ENCODE data around the gene ATP10A. TPM values are rescaled to one million over a fixed set of nuclear protein-coding genes. Genes with fewer than 3 reads are reported as not detected.
"Not testable (repeated sequence)": the region's sequence is repeated elsewhere in the genome, so short reads cannot be mapped to it uniquely, and the experiment has no call there.

The ATP10A gene
- total RNA-seq, 2 experiments from 2014 or later = 57.9 to 62.4 TPM

DNA sequence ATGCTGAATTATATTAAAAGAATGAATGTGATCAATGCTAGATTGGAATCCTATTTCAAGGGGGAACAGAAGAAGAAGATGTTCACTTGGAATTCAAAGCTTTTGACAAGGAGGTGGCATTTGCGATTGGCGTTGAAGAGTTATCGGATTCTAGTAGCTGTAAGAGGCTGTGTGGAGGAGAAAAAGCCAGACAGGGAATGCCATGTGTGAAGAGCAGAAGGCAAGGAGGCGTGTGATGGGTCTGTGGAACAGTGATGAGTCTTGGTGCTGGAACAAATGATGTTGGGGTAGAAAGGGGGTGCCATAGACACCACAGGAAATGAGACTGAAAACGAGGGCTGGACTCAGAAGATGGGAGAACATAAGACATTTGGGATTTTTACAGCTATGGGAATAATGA, 30.5 kb upstream of the ATP10A start:
- Mint-ChIP-seq H3K4me1 (no peaks in the 10 kb centered on the region), H3K27me3 (peaks cover 5% of the 10 kb centered on the region), H3K36me3 (ENCODE audit: low read depth) (no peaks in the 10 kb centered on the region), H3K27ac (no peak overlapping the region), H3K4me3 (no peak overlapping the region), H3K9me3 (no peaks in the 10 kb centered on the region)
- POLR2A ChIA-PET = no interaction called here
- DNase-seq = no peak
- CTCF ChIA-PET = no interaction called here

DNA sequence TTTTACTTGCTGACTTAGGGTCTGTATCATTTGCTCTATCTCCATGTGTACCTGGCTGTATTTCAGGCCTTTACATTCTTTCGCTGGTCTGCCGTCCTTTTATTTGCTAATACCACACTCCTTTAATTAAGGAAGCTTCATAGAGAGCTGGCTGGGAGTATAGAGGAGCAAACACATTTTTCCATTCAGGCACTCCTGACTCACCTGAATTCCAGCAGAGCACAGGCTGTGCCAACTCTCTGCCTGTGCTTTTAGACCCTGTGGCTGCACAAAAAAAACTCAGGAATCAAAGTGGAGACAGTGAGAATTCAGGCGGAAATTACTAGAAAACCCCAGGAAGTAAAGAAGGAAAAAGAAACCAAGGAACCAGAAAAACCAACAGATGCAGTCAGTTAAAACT, 29.0 kb upstream of the ATP10A start:
- H3K4me1 Mint-ChIP-seq = no peaks in the 10 kb centered on the region
- no peak for DNase-seq
- H3K27me3 Mint-ChIP-seq = peaks cover 12% of the 10 kb centered on the region
- POLR2A ChIA-PET = no interaction called here
- no peaks in the 10 kb centered on the region for H3K9me3 Mint-ChIP-seq
- no peak overlapping the region for H3K4me3 Mint-ChIP-seq
- H3K27ac Mint-ChIP-seq = no peak overlapping the region
- H3K36me3 Mint-ChIP-seq (ENCODE audit: low read depth) = no peaks in the 10 kb centered on the region
- CTCF ChIA-PET = interaction anchor here (0.6 kb wide), 1 partner anchor 9 kb away, joined by 3 read pairs; no protein-coding TSS in a partner anchor

DNA sequence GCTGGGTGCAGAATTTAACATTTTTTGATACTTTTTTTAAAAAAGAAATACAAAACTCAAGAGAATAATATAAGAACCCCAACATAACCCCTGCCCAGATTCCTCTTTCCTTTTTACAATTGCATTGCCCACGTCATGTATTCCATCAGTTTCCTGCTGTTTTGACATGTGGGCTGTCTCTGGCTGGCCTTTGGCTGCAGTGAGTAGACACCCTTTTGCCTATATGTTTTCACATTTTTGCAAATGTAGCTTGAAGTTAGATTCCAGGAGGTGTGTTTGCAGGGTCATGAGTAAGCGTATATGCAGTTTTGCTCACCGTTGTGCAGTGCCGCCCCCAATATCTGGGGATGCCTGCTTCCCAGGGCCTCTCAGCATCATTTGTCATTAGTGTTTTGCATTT, 28.0 kb upstream of the ATP10A start:
- Mint-ChIP-seq H3K27me3 (peaks cover 12% of the 10 kb centered on the region), H3K4me1 (no peaks in the 10 kb centered on the region), H3K27ac (no peak overlapping the region), H3K36me3 (ENCODE audit: low read depth) (no peaks in the 10 kb centered on the region), H3K9me3 (no peaks in the 10 kb centered on the region), H3K4me3 (no peak overlapping the region)
- POLR2A ChIA-PET = no interaction called here
- no peak for DNase-seq
- CTCF ChIA-PET = interaction anchor here (0.7 to 1.1 kb wide), 2 partner anchors 9 to 12 kb away, joined by 3 read pairs; no protein-coding TSS in a partner anchor

DNA sequence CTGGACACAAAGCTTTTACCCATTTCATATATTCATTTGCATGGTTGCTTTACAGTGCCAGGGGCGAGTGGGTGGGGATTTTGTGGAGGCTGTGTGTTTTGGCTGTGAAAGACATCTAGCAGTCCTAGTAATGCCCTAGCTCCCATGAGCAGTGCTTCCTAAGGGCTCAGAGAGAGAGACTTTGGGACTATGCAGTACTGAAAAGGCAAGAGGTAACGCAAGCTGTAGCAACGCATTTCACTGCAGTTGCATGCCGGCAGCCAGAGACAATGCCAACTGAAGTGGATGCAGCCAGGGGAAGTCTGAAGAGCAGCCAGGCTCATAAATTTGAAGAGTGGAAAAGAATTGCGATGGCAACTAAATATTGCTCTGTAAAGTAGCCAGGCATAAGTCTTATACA, 27.4 kb upstream of the ATP10A start:
- CTCF ChIA-PET = interaction anchor here (0.7 to 1.1 kb wide), 2 partner anchors 9 to 13 kb away, joined by 3 read pairs; no protein-coding TSS in a partner anchor
- Mint-ChIP-seq H3K27me3 (peaks cover 14% of the 10 kb centered on the region), H3K27ac (no peak overlapping the region), H3K4me3 (no peak overlapping the region), H3K4me1 (no peaks in the 10 kb centered on the region), H3K36me3 (ENCODE audit: low read depth) (no peaks in the 10 kb centered on the region), H3K9me3 (no peaks in the 10 kb centered on the region)
- POLR2A ChIA-PET = no interaction called here
- no peak for DNase-seq

DNA sequence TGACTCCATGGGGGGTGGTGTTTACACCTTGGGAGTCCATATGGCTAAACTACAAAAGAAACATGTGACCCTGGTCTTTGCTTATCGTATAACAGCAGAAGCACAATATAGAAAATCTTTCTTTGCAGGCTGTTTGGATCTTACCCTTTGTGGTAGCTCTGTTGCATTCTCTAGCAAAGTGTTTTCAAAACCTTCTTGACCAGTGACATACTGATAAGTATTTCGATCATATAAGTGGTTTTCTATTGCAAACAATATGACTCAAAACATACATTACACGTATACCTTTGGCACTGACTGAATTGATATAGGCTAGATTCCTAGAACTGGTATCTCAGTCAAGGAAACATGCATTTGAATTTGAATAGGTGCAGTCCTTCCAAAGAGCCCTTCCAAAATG, 24.7 kb upstream of the ATP10A start:
- DNase-seq = no peak
- no peaks in the 10 kb centered on the region for H3K9me3 Mint-ChIP-seq
- no peaks in the 10 kb centered on the region for H3K4me1 Mint-ChIP-seq
- H3K27ac Mint-ChIP-seq = no peak overlapping the region
- CTCF ChIA-PET = no interaction called here
- H3K36me3 Mint-ChIP-seq (ENCODE audit: low read depth) = no peaks in the 10 kb centered on the region
- POLR2A ChIA-PET = no interaction called here
- no peak overlapping the region for H3K4me3 Mint-ChIP-seq
- peaks cover 9% of the 10 kb centered on the region for H3K27me3 Mint-ChIP-seq

DNA sequence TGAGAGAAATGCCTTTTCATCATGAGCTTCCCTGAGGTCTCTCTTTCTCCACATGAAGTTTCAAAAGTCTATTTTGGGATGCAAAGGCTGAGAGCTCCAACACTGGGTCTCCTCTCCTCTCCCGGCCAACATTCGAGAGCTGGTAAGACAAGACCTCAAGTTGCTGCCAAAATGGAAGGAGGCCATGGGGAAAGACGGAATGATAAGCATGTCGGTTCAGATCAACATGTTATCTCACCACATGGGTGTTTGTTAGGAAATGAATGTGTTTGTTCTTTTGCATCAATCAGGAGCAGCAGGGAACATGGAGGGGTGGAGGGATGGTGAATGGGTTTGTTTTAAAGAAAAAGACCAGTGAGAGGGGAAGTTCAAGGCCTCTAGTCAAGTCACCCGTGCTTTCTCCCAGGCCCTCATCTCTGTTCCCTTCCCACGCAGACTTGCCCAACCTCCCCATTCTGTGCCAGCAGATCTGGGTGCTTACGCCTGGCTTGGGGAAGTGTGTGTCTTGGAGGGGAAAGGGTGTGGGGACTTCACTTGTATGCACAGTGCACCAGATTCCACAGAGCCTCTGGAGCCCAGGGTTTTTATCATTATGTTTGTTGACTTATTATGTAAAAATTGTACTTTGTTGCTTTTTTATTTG, 23.5 kb upstream of the ATP10A start:
- Mint-ChIP-seq H3K4me3 (no peak overlapping the region), H3K27ac (no peak overlapping the region), H3K27me3 (peaks cover 9% of the 10 kb centered on the region), H3K36me3 (ENCODE audit: low read depth) (no peaks in the 10 kb centered on the region), H3K9me3 (no peaks in the 10 kb centered on the region), H3K4me1 (no peaks in the 10 kb centered on the region)
- CTCF ChIA-PET = interaction anchor here (1.3 kb wide), 1 partner anchor 9 kb away, joined by 4 read pairs; no protein-coding TSS in a partner anchor
- no peak for DNase-seq
- POLR2A ChIA-PET = no interaction called here

DNA sequence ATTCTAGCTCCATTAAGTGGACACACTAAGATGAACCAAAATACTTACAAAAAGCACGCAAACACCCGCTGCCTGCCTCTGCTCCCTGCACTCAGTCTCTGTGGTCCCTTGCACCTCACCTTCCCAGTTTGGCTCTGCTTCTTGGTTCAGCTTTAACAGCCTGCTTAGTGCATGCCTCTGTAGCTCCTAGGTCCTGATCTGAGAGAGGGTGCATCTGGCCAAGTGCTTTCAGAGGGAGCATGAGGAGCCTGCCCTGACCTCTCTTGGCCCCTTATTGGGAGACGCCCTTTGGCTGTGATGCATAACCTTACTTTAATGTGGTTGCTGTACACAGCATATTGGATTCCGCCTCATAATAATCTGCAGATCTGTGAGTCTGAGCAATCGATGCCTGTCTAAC, 21.2 kb upstream of the ATP10A start:
- no peaks in the 10 kb centered on the region for H3K36me3 Mint-ChIP-seq (ENCODE audit: low read depth)
- H3K27me3 Mint-ChIP-seq = peaks cover 9% of the 10 kb centered on the region
- H3K27ac Mint-ChIP-seq = no peak overlapping the region
- peaks cover under 1% of the 10 kb centered on the region for H3K4me1 Mint-ChIP-seq
- ChIA-PET POLR2A (no interaction called here), CTCF (interaction anchor here (0.6 to 1.2 kb wide), 4 partner anchors 49 to 303 kb away, joined by 3 to 6 read pairs (median 4); no protein-coding TSS in a partner anchor)
- no peak overlapping the region for H3K4me3 Mint-ChIP-seq
- no peaks in the 10 kb centered on the region for H3K9me3 Mint-ChIP-seq
- DNase-seq = no peak

DNA sequence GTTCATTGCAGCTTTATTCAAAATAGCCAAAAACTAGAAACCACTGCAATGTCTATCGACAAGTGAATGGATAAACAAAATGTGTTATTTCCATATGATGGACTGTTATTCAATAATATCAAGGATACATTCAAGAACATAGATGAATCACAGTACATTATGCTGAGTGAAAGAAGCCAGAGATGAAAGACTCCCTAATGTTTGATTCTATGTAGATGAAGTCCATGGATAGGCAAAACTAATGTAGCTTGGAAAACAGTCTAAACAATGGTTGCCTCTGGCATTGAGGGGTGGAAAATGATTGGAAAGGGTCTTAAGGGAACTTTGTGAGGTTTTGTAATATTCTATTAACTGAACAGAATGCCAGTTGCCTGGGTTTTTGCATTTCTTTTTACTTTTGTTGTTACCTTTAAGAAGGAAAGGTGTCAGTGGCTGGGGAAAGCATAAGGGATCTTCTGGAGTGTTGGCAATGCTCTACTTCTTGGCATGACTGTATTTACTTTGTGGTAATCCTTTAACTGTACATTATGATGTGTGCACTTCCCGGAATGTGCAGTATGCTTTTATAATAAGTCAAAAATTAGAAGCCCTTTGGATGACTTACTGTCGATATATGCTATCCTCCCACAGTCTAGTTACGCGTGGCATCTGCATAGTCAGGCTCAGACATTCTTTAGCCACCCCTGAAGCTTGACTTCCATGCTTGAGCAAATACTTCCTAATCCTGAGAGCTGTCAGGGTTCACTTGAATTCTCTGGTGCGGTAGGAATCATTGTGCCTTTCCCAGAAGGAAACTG, 20.5 kb upstream of the ATP10A start:
- Mint-ChIP-seq H3K36me3 (ENCODE audit: low read depth) (no peaks in the 10 kb centered on the region), H3K27ac (no peak overlapping the region), H3K4me3 (no peak overlapping the region), H3K27me3 (peaks cover 9% of the 10 kb centered on the region), H3K4me1 (peaks cover 2% of the 10 kb centered on the region), H3K9me3 (no peaks in the 10 kb centered on the region)
- POLR2A ChIA-PET = no interaction called here
- no peak for DNase-seq
- CTCF ChIA-PET = interaction anchor here (1.2 kb wide), 1 partner anchor 50 kb away, joined by 3 read pairs; no protein-coding TSS in a partner anchor

DNA sequence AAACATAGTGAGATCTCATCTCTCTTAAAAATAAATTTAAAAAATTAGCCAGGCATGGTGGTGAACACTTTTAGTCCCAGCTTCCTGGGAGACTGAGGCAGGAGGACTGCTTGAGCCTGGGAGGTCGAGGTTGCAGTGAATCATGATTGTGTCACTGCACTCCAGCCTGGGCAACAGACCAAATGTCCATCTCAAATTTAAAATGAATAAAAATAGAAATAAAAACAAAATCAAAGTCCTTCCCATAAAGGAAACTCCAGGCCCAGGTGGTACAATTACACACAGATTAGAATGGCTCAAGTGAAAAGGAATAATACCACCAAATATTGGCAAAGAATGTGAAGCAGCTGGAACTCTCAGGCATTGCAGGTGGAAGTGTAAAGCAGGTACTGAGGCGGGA, 19.3 kb upstream of the ATP10A start:
- DNase-seq = no peak
- Mint-ChIP-seq H3K4me3 (no peak overlapping the region), H3K4me1 (peaks cover 2% of the 10 kb centered on the region), H3K27me3 (peaks cover 6% of the 10 kb centered on the region), H3K36me3 (ENCODE audit: low read depth) (no peaks in the 10 kb centered on the region), H3K27ac (no peak overlapping the region), H3K9me3 (no peaks in the 10 kb centered on the region)
- POLR2A ChIA-PET = no interaction called here
- CTCF ChIA-PET = no interaction called here

DNA sequence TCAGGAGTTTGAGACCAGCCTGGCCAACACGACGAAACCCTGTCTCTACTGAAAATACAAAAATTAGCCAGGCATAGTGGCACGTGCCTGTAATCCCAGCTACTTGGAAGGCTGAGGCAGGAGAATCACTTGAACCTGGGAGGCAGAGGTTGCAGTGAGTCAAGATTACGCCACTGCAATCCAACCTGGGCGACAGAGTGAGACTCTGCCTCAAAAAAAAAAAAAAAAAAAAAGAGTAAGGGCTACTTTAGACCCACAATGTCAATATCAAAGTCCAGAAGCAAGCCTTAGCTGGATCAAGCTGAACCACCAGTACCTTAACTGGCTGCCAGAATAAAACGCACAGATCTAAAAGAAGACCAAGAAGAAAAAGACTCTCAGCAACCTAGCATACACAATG, 17.8 kb upstream of the ATP10A start:
- CTCF ChIA-PET = interaction anchor here (0.8 kb wide), 1 partner anchor 45 kb away, joined by 3 read pairs; no protein-coding TSS in a partner anchor
- H3K4me1 Mint-ChIP-seq; POLR2A ChIA-PET; H3K27ac Mint-ChIP-seq; DNase-seq; H3K4me3 Mint-ChIP-seq; H3K36me3 Mint-ChIP-seq (ENCODE audit: low read depth); H3K27me3 Mint-ChIP-seq; H3K9me3 Mint-ChIP-seq: not testable (repeated sequence)

DNA sequence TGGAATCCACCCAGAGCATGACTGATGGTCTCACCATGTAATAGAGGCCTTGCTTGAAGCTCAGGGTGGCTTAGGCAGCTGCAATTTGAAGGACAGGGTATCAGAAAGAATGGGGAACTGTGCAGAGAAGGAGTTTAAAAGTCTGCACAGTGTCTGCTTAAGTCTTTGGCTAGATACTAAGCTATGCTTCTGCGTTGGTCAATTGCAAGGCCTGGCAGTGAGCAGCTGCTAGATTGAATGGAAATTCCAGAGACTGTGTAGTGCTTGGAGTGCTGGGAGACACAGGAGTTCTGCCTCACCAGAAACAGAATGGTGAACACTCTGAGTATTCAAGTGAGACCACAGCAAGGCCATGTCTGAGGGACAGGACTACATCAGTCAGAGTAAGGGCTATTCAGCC, 17.3 kb upstream of the ATP10A start:
- H3K9me3 Mint-ChIP-seq = no peaks in the 10 kb centered on the region
- peaks cover 2% of the 10 kb centered on the region for H3K4me1 Mint-ChIP-seq
- no peak overlapping the region for H3K4me3 Mint-ChIP-seq
- H3K27ac Mint-ChIP-seq = no peak overlapping the region
- CTCF ChIA-PET = interaction anchor here (0.8 kb wide), 1 partner anchor 44 kb away, joined by 3 read pairs; no protein-coding TSS in a partner anchor
- no peaks in the 10 kb centered on the region for H3K36me3 Mint-ChIP-seq (ENCODE audit: low read depth)
- POLR2A ChIA-PET = no interaction called here
- no peaks in the 10 kb centered on the region for H3K27me3 Mint-ChIP-seq
- no peak for DNase-seq

DNA sequence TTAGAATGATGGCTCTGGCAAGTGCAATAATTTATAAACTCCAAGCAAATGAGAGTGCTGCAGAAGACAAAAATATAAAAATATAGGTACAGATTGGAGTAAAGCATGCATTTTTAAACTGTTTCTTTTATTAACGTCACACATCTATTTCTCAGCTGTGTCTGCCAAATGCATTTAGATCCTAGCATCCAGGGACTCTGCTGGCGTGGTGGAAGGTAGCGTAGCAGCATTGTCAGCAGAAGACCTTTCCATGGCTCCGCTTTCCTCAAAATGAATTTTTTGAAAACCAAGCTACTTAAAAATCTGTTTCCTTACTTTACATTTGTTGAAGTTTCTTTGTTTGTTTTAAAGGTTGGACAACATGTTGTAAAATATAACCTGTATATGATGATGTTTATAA, 16.3 kb upstream of the ATP10A start:
- no peaks in the 10 kb centered on the region for H3K36me3 Mint-ChIP-seq (ENCODE audit: low read depth)
- H3K27ac Mint-ChIP-seq = no peak overlapping the region
- H3K27me3 Mint-ChIP-seq = no peaks in the 10 kb centered on the region
- POLR2A ChIA-PET = no interaction called here
- CTCF ChIA-PET = no interaction called here
- no peak for DNase-seq
- H3K9me3 Mint-ChIP-seq = no peaks in the 10 kb centered on the region
- H3K4me3 Mint-ChIP-seq = no peak overlapping the region
- H3K4me1 Mint-ChIP-seq = peaks cover 2% of the 10 kb centered on the region

DNA sequence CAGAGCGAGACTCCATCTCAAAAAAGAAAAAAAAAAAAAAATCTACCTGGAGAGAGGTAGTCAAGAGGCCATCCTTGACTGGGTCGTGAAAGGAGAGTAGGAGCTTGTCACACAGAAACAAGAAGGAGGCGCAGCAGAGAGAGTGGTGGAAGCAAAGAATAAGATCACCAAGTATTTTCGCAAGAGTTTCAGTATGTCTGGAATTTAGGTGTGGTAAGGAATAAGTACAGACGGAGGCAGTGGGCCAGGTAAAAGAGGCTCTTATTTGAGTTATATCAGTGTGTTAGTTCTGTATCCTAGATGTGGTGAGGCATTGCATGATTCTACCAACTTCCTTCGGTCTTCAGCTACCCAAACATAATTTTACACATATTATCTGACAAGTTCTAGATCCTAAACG, 14.6 kb upstream of the ATP10A start:
- ChIA-PET POLR2A (no interaction called here), CTCF (interaction anchor here (1.4 to 1.8 kb wide), 2 partner anchors 9 to 24 kb away, joined by 4 read pairs; no protein-coding TSS in a partner anchor)
- Mint-ChIP-seq H3K9me3 (no peaks in the 10 kb centered on the region), H3K27me3 (no peaks in the 10 kb centered on the region), H3K4me1 (peaks cover 2% of the 10 kb centered on the region), H3K36me3 (ENCODE audit: low read depth) (no peaks in the 10 kb centered on the region), H3K4me3 (no peak overlapping the region), H3K27ac (no peak overlapping the region)
- no peak for DNase-seq
